Activated T-cell treated with anti-CD3 and anti-CD28 coated beads, Interleukin-2, amount 50 U/mL, for 72 hours (primary cell): ENCODE measurements around the gene HIBADH. TPM values are rescaled to one million over a fixed set of nuclear protein-coding genes. Genes with fewer than 3 reads are reported as not detected.
"Not testable (repeated sequence)": the region's sequence is repeated elsewhere in the genome, so short reads cannot be mapped to it uniquely, and the experiment has no call there.

Experiments used
- ATAC-seq, 2 donors: fragments of 150-1000 bp; cut with Tn5 transposase; replicated peaks in 1 of 2; 2 replicates each; pipeline ENCODE4 v1.10.0; 2021; ENCODE audit warnings: moderate library complexity in 2 of 2, mild to moderate bottlenecking in 1 of 2
- DNase-seq, 2 donors: peaks; one replicate each; pipeline ENCODE4 v3.0.0; 2021 to 2022; ENCODE audit warnings: mixed read lengths in 1 of 2
- H3K27ac Mint-ChIP-seq: one replicate; pipeline ENCODE4 v1.8.0; 2022; ENCODE audit warnings: mild to moderate bottlenecking, moderate library complexity, mixed read lengths
- H3K27me3 Mint-ChIP-seq: one replicate; pipeline ENCODE4 v1.8.0; 2022; ENCODE audit warnings: low read depth, mixed read lengths
- H3K36me3 Mint-ChIP-seq, 2 donors: one replicate each; pipeline ENCODE4 v1.8.0; 2022; ENCODE audit warnings: mixed read lengths in 2 of 2, mild to moderate bottlenecking in 1 of 2; ENCODE audit not compliant: insufficient read depth in 2 of 2
- H3K4me1 Mint-ChIP-seq: one replicate; pipeline ENCODE4 v1.8.0; 2022; ENCODE audit warnings: low read depth, mixed read lengths
- H3K4me3 Mint-ChIP-seq, 2 donors: one replicate each; pipeline ENCODE4 v1.8.0; 2022; ENCODE audit warnings: mild to moderate bottlenecking in 2 of 2, mixed read lengths in 2 of 2, moderate library complexity in 2 of 2
- H3K9me3 Mint-ChIP-seq, 2 donors: one replicate each; pipeline ENCODE4 v1.8.0; 2022; ENCODE audit warnings: mixed read lengths in 2 of 2
- total RNA-seq, 2 donors: library from RNA; stranded (reverse); gene quantifications; one replicate each; pipeline ENCODE4 v1.2.3, GENCODE V29; 2022

The HIBADH gene
- total RNA-seq, 2 donors from 2014 or later = 18.2 to 20.0 TPM

DNA sequence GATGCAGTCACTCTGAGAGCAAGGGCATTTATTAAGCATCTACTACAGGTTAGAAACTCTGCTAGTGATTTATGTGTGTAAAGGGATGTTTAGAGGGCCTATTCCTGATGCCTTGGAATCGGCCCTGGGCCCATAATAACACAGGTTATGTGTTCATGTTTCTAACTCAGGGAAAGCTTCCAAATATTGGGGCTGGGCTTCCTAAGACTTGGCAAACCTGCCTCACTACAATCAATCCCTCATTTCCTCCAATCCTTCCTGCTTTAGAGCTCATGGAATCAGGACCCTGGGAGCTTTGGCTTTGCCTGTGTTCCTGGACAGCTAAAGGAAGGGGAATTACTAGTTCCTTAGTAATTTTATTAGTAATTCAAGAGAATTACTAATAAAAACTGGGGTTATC, 148.8 kb downstream of the HIBADH start:
- H3K4me3 Mint-ChIP-seq = no peak overlapping the region
- no peak for DNase-seq
- H3K9me3 Mint-ChIP-seq = no peaks in the 10 kb centered on the region
- H3K27me3 Mint-ChIP-seq = no peaks in the 10 kb centered on the region
- H3K36me3 Mint-ChIP-seq = peaks cover 0 to 2% of the 10 kb centered on the region in 2 donors
- H3K4me1 Mint-ChIP-seq = no peaks in the 10 kb centered on the region
- no peak overlapping the region for H3K27ac Mint-ChIP-seq
- no peak for ATAC-seq

DNA sequence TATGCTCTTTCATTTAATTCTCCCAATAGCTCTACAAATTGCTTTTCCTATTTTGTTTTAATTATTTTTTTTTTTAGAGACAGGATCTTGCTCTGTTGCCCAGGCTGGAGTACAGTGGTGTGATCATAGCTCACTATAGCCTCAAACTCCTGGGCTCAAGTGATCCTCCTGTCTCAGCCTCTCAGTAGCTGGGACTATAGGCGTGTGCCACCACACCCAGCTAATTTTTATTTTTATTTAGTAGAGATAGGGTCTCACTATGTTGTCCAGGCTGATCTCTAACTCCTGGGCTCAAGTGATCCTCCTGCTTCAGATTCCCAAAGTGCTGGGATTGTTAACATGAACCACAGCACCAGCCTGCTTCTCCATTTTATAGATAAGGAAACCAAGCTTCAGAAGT, 151.3 kb downstream of the HIBADH start:
- not testable (repeated sequence) for H3K4me1 Mint-ChIP-seq, DNase-seq, ATAC-seq, H3K4me3 Mint-ChIP-seq, H3K27ac Mint-ChIP-seq, H3K27me3 Mint-ChIP-seq, H3K9me3 Mint-ChIP-seq, H3K36me3 Mint-ChIP-seq

DNA sequence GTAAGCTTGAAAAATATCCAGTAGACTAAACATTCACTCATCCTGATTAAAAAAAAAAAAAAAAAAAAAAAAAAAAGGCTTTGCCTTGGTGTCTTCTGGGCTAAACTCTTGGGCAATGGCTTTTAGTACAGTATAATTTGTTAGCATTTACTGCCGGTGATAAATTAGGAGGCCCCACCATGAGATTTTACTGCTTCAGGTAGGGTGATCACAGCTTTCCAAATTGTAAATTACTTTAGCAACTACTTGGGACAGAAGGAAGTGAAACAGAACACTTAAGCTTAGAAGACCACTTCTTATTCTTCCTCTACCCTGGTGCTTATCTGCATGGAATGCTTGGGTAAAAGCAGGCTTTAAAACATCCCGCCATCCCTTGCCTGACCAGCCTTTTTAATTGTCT, 152.1 kb downstream of the HIBADH start:
- H3K4me3 Mint-ChIP-seq = no peak overlapping the region
- no peak for ATAC-seq
- peaks cover 0 to 2% of the 10 kb centered on the region in 2 donors for H3K9me3 Mint-ChIP-seq
- no peaks in the 10 kb centered on the region for H3K4me1 Mint-ChIP-seq
- no peak overlapping the region for H3K27ac Mint-ChIP-seq
- H3K27me3 Mint-ChIP-seq = no peaks in the 10 kb centered on the region
- peaks cover 0 to 4% of the 10 kb centered on the region in 2 donors for H3K36me3 Mint-ChIP-seq
- no peak for DNase-seq

DNA sequence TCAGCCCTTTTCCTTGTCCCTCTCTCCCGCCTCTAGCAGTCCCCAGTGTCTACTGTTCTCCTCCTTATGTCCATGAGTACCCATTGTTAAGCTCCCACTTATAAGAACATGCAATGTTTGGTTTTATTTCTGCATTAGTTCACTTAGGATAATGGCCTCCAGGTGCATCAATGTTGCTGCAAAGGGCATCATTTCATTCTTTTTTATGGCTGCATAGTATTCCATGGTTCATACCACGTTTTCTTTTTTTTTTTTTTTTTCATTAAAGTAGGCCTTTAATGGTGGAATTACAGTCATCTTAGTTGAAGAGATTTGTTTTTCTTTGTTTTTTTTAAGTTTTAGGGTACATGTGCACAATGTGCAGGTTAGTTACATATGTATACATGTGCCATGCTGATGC, 160.8 kb downstream of the HIBADH start:
- not testable (repeated sequence) for ATAC-seq, H3K9me3 Mint-ChIP-seq, H3K27me3 Mint-ChIP-seq, DNase-seq, H3K36me3 Mint-ChIP-seq, H3K27ac Mint-ChIP-seq, H3K4me1 Mint-ChIP-seq, H3K4me3 Mint-ChIP-seq

DNA sequence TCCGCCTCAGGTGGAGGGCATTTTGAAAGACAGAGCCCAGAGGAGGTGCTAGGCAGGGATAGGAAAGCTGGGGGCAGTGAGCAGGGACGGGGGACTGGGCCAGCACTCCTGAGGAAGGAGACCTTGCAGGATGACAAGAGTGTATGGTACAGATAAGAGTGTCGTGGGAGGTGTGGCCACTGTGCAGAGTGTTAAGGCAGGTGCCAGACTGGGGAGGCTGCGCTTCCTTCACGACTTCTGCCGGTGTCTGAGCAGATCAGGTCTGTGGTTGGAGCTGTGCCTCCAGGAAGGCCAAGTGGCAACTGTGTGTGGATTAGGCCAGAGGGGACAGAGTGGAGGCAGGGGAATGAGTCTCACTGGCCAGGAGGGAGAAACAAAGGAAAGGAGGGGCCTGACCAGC, 161.7 kb downstream of the HIBADH start:
- H3K27ac Mint-ChIP-seq = no peak overlapping the region

DNA sequence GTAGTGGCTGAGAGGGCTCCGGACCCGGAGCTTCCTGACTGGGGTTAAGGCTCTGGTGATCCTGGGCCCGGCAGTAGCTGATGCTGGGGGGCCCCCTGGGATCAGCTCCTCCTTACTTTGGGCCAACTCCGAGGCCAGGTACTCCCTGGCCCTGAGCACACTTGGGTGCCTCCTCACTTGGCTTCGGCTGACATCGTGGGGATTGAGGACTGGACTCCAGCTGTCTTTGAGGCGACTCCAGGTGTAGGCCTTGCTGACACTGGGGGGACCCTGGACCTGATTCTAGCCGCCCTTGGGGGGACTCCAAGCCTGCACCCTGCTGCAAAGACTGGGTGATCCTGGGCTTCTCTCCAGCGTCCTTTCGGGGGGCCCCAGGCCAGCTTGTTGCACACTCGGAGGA, 170.5 kb downstream of the HIBADH start:
- Mint-ChIP-seq H3K27me3 (peaks cover 8% of the 10 kb centered on the region), H3K4me1 (no peaks in the 10 kb centered on the region), H3K4me3 (no peak overlapping the region), H3K36me3 (no peaks in the 10 kb centered on the region), H3K27ac (no peak overlapping the region), H3K9me3 (peaks cover 0 to 3% of the 10 kb centered on the region in 2 donors)
- ATAC-seq = no peak
- DNase-seq = no peak

More for the DNA sequence above, 161.7 kb downstream of the HIBADH start:
- Mint-ChIP-seq H3K4me1 (no peaks in the 10 kb centered on the region), H3K4me3 (no peak overlapping the region), H3K9me3 (no peaks in the 10 kb centered on the region), H3K27me3 (no peaks in the 10 kb centered on the region), H3K36me3 (no peaks in the 10 kb centered on the region)
- ATAC-seq (no peak), DNase-seq (no peak)

DNA sequence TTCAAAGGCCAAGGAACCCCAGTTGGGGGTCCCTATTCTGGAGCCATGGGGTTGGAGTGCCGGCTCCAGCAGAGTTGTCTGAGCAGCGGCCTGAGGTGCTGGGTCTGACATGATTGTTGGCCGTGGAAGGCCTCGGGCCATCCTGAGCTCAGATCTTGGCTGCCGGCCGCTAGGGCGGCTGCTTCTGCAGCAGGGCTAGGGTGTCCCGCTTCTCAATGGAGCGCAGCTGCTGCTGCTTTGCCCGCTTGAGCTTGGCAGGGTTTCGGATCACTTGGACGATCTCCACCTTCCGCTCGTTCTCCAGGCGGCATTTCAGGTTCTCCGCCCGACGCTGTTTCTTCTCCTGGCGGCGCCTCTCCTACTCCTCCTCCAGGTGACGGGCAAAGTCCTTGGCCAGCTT, 171.1 kb downstream of the HIBADH start:
- Mint-ChIP-seq H3K27ac (no peak overlapping the region), H3K36me3 (no peaks in the 10 kb centered on the region), H3K4me3 (no peak overlapping the region), H3K4me1 (no peaks in the 10 kb centered on the region), H3K27me3 (peaks cover 8% of the 10 kb centered on the region), H3K9me3 (peaks cover 0 to 3% of the 10 kb centered on the region in 2 donors)
- DNase-seq (no peak), ATAC-seq (no peak)

DNA sequence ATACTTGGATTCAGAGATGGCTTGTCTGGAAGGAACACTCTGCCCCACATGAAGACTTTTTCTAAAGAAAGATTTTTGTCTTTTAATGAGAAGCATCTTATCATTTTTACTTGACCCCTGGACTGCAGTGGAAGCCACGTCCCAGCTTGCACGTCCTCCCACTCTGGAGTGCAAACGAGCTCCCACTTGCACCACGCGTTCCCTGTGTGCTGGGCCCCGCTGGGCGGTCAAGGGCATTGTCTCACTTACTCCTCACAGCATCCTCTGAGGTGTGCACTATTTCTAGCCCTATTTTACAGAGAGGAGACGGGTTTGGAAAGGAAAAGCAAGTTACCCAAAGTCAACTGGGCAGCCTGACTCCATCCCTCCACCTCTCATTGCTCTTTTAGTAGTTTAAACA, 175.2 kb downstream of the HIBADH start:
- H3K36me3 Mint-ChIP-seq = no peaks in the 10 kb centered on the region
- ATAC-seq = no peak
- peaks cover 0 to 3% of the 10 kb centered on the region in 2 donors for H3K9me3 Mint-ChIP-seq
- H3K27me3 Mint-ChIP-seq = peaks cover 8% of the 10 kb centered on the region
- H3K27ac Mint-ChIP-seq = no peak overlapping the region
- no peak for DNase-seq
- H3K4me1 Mint-ChIP-seq = no peaks in the 10 kb centered on the region
- H3K4me3 Mint-ChIP-seq = no peak overlapping the region

DNA sequence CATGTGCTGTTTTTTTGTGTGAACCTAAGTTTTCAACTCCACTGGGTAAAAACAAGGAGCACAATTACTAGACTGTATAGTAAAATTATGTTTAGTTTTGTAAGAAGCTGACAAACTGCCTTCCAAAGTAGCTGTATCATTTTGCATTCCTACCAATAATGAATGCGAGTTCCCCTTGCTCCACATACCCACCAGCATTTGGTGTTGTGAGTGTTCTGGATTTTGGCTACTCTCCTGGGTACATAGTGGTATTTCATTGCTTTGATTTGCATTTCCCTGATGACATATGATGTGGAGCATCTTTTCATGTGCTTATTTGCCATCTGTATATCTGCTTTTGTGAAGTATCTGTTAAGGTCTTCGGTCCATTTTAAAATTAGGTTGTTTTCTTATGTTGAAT, 178.2 kb downstream of the HIBADH start:
- DNase-seq = no peak
- H3K27me3 Mint-ChIP-seq = no peaks in the 10 kb centered on the region
- no peaks in the 10 kb centered on the region for H3K4me1 Mint-ChIP-seq
- no peak overlapping the region for H3K4me3 Mint-ChIP-seq
- H3K36me3 Mint-ChIP-seq = no peaks in the 10 kb centered on the region
- no peak for ATAC-seq
- no peaks in the 10 kb centered on the region for H3K9me3 Mint-ChIP-seq
- H3K27ac Mint-ChIP-seq = no peak overlapping the region

DNA sequence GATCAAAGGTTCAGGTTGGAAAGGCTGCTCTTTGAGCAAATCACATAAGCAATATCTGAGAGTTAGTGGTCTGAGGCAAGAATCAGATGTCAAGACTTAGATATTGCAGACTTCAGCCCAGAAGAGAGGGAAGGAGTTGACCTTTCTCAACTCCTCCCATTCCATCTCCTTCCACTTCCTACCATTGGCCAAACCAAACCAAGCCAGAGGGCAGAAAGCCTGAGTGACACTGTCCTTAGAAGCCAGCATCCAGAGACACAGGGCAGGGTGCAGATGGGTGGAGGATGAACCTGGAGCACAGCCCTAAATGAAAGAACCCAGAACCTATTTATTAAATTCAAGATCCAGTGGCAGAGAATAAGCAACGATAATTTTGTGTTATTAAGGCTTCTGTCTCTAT, 180.5 kb downstream of the HIBADH start:
- no peaks in the 10 kb centered on the region for H3K4me1 Mint-ChIP-seq
- no peaks in the 10 kb centered on the region for H3K36me3 Mint-ChIP-seq
- no peak overlapping the region for H3K4me3 Mint-ChIP-seq
- H3K27me3 Mint-ChIP-seq = no peaks in the 10 kb centered on the region
- H3K27ac Mint-ChIP-seq = no peak overlapping the region
- DNase-seq (no peak), ATAC-seq (no peak)
- no peaks in the 10 kb centered on the region for H3K9me3 Mint-ChIP-seq

DNA sequence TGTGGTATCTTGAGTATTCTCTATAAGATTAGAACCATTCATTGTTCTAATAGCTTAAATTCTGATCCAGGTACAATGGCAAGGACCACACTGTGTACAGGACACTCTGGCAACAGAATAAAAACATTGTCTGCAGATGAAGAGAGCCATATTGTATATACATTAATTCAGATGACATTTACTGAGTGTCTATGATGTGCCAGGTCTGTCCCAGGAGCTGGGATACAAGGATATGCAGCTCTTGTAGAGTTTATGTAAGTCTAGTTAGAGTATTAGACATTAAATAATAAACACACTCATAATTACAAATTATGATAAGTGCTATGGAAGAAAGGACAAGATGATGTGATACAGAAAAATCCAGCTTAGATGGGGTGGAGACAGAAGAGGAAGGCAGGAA, 184.1 kb downstream of the HIBADH start:
- no peaks in the 10 kb centered on the region for H3K4me1 Mint-ChIP-seq
- H3K27ac Mint-ChIP-seq = no peak overlapping the region
- DNase-seq (no peak), ATAC-seq (no peak)
- no peaks in the 10 kb centered on the region for H3K27me3 Mint-ChIP-seq
- H3K4me3 Mint-ChIP-seq = no peak overlapping the region
- no peaks in the 10 kb centered on the region for H3K9me3 Mint-ChIP-seq
- H3K36me3 Mint-ChIP-seq = no peaks in the 10 kb centered on the region

DNA sequence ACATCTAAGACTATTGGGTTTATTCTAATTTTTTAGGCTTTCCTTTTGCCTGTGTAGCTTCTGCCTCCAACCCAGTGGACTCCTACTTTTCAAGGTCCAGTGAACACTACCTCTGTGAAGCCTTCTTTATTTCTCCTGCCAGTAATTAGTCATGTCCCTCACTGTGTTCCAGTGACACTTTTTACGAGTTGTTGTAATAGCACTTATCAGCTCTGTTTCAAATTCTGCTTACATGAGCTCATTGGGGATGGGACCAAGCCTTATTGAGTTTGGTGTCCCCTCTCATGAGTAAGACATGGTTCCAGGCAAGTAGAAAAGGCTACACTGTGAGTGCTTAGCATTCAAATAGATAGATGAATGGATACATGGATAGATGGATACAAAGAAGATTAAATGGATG, 184.6 kb downstream of the HIBADH start:
- H3K27me3 Mint-ChIP-seq = no peaks in the 10 kb centered on the region
- no peak for DNase-seq
- H3K4me1 Mint-ChIP-seq = no peaks in the 10 kb centered on the region
- H3K4me3 Mint-ChIP-seq = no peak overlapping the region
- H3K27ac Mint-ChIP-seq = no peak overlapping the region
- no peaks in the 10 kb centered on the region for H3K36me3 Mint-ChIP-seq
- H3K9me3 Mint-ChIP-seq = no peaks in the 10 kb centered on the region
- ATAC-seq = no peak

DNA sequence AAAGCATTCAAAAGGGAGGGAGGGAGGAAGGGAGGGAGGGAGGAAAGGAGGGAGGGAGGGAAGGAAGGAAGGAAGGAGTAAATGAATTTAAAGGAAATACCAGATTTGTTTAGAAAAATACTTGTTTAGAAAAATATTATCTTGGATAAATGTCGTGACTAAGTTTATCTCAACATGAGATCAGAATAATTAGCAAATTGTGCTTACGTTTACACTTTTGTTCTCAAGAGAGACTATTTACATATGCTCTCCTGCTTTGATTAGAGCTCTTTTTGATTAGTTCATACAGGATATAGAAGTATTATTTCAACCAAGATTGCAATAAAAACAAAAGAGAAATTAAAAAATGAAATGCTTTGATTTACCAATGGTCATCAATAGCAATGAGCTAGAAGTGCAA, 186.2 kb downstream of the HIBADH start:
- Mint-ChIP-seq H3K27ac (no peak overlapping the region), H3K27me3 (no peaks in the 10 kb centered on the region), H3K36me3 (no peaks in the 10 kb centered on the region), H3K4me3 (no peak overlapping the region), H3K9me3 (no peaks in the 10 kb centered on the region), H3K4me1 (no peaks in the 10 kb centered on the region)
- no peak for ATAC-seq
- DNase-seq = no peak
